OCI-LY3 (cell line): ENCODE data around the gene RPP14.

ENCODE experiments used
- EZH2phosphoT487 ChIP-seq: fragments of 200-600 bp; shearing (Covaris generic); IDR thresholded peaks from 2 replicates; pipeline ENCODE4 v1.6.1; 2018; ENCODE audit warnings: antibody characterized with exemption, mixed run types, low read depth
- TF ChIP-seq, protein P1 (sequence below): fragments of 200-600, 300-600 bp; sonication (generic); IDR thresholded peaks from 2 replicates; pipeline ENCODE4 v1.5.1; 2014; ENCODE audit warnings: antibody characterized with exemption, low read length, low read depth

DNA sequence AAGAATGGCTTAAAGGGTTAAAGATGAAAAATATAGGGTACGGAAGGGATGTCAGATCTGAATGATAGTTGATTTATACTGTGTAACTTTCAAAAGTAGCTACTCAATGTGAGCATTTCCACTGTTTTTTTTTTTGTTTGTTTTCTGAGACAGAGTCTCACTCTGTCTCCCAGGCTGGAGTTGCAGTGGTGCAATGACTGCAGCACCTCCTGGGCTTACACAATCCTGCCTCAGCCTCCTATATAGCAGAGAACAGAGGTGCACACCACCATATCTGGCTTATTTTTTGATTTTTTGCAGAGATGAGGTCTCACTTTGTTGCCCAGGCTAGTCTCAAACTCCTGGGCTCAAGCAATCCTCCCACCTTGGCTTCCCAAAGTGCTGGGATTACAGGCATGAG, 16.7 kb downstream of the RPP14 start:
- TF ChIP-seq, protein P1, sequence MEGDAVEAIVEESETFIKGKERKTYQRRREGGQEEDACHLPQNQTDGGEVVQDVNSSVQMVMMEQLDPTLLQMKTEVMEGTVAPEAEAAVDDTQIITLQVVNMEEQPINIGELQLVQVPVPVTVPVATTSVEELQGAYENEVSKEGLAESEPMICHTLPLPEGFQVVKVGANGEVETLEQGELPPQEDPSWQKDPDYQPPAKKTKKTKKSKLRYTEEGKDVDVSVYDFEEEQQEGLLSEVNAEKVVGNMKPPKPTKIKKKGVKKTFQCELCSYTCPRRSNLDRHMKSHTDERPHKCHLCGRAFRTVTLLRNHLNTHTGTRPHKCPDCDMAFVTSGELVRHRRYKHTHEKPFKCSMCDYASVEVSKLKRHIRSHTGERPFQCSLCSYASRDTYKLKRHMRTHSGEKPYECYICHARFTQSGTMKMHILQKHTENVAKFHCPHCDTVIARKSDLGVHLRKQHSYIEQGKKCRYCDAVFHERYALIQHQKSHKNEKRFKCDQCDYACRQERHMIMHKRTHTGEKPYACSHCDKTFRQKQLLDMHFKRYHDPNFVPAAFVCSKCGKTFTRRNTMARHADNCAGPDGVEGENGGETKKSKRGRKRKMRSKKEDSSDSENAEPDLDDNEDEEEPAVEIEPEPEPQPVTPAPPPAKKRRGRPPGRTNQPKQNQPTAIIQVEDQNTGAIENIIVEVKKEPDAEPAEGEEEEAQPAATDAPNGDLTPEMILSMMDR = no peak
- no peak for TF ChIP-seq EZH2phosphoT487
